ENCODE results near the gene CCDC197.

DNA sequence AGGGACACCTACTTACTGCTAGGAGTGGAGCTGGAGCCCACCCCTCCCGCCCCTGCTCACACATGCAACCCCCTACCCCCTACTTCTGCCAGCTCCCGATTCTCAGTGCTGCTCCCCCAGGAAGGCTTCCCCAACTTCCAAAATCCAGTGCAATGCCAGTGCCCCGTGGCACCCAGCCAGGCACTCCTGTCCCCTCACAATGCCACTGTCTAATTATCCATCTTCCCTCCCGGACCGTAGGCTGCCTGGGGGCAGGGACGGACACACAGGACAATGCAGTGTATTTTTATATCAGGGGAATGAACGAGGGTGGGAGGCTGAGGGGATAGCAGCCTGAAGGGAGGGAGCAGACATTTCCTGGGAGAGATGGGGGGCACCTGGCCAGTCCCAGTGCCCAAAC lies 41.4 kb downstream of the CCDC197 start:
- TF ChIP-seq, protein P1, sequence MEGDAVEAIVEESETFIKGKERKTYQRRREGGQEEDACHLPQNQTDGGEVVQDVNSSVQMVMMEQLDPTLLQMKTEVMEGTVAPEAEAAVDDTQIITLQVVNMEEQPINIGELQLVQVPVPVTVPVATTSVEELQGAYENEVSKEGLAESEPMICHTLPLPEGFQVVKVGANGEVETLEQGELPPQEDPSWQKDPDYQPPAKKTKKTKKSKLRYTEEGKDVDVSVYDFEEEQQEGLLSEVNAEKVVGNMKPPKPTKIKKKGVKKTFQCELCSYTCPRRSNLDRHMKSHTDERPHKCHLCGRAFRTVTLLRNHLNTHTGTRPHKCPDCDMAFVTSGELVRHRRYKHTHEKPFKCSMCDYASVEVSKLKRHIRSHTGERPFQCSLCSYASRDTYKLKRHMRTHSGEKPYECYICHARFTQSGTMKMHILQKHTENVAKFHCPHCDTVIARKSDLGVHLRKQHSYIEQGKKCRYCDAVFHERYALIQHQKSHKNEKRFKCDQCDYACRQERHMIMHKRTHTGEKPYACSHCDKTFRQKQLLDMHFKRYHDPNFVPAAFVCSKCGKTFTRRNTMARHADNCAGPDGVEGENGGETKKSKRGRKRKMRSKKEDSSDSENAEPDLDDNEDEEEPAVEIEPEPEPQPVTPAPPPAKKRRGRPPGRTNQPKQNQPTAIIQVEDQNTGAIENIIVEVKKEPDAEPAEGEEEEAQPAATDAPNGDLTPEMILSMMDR (IDR thresholded peaks at IDR 0.05), result no peak
- TF ChIP-seq POLR2A (IDR thresholded peaks at IDR 0.05), result no peak

All from breast epithelium (tissue), 3 donors.